Upper lobe of right lung (tissue), 1 donor: ENCODE data around the gene ACAD9. TPM values are rescaled to one million over a fixed set of nuclear protein-coding genes. Genes with fewer than 3 reads are reported as not detected.
"Not testable (repeated sequence)": the region's sequence is repeated elsewhere in the genome, so short reads cannot be mapped to it uniquely, and the experiment has no call there.

Source experiments
- ATAC-seq: fragments of 200-7000 bp; cut with Tn5 transposase; one replicate; pipeline ENCODE4 v1.9.1; 2020; ENCODE audit warnings: mild to moderate bottlenecking, moderate library complexity
- DNase-seq: peaks from one replicate; pipeline ENCODE4 v3.0.0-alpha.2; 2020
- H3K27ac ChIP-seq: fragments of 200-600 bp; one replicate; pipeline ENCODE4 v1.8.0; 2022
- H3K27me3 ChIP-seq: fragments of 200-600 bp; one replicate; pipeline ENCODE4 v1.8.0; 2022; ENCODE audit warnings: mild to moderate bottlenecking
- H3K36me3 ChIP-seq: fragments of 200-600 bp; one replicate; pipeline ENCODE4 v1.8.0; 2022
- H3K4me1 ChIP-seq: fragments of 200-600 bp; one replicate; pipeline ENCODE4 v1.8.0; 2022
- H3K4me3 ChIP-seq: fragments of 200-600 bp; one replicate; pipeline ENCODE4 v1.8.0; 2022; ENCODE audit warnings: mild to moderate bottlenecking
- H3K9me3 ChIP-seq: fragments of 200-600 bp; one replicate; pipeline ENCODE4 v1.8.0; 2022
- CTCF ChIP-seq: fragments of 200-600 bp; IDR thresholded peaks from one replicate; pipeline ENCODE4 v1.8.0; 2022; ENCODE audit warnings: antibody characterized with exemption
- intact Hi-C: fragments of 100-400 bp; cut with DNase I; formaldehyde crosslinking; loops from one replicate; pipeline ENCODE4 v1.11.0; 2022
- long read RNA-seq: library from polyadenylated mRNA; unstranded; transcript quantifications from one replicate; pipeline ENCODE4 v2.0.0, GENCODE V29; 2021
- total RNA-seq: library from RNA; stranded (reverse); fragmentation: NEBNext Ultra II Directional; extraction: Animal tissue kit (Norgen Biotek cat#: 25700); gene quantifications from one replicate; pipeline ENCODE4 v1.2.1, GENCODE V29; 2021
- donor health status: DM: no; HTN: yes; CAD: no; lungs with severe emphysema.

ACAD9 gene
- 43.0 TPM for total RNA-seq
- long read RNA-seq, transcript ACAD9-201 (18 exons, 2,454 nt), result major isoform, 22 of 40 reads
- long read RNA-seq, partial matches to known transcripts, result 7 of 40 reads
- long read RNA-seq, other reads (novel, unspliced or antisense), result 7 of 40 reads

GRCh38 chr3:128879125-128879969 lies at the start of gene ACAD9:
Gene ACAD9, plus strand, starts transcription at chr3:128879620. Its CDS starts 72 bp downstream, at chr3:128879692.
- Histone ChIP-seq H3K4me3 (peak within 1 kb of the TSS; percentile 83), H3K9me3 (no peaks in the 10 kb centered on the region), H3K4me1 (peaks cover 23% of the 10 kb centered on the region), H3K36me3 (peaks cover 18% of the 10 kb centered on the region), H3K27ac (peak within 1 kb of the TSS; percentile 92), H3K27me3 (no peaks in the 10 kb centered on the region)
- intact Hi-C loops, result no loop called here
- no peak for TF ChIP-seq CTCF
- ATAC-seq, result peak; percentile 98
- DNase-seq, result peak; percentile 99

DNA sequence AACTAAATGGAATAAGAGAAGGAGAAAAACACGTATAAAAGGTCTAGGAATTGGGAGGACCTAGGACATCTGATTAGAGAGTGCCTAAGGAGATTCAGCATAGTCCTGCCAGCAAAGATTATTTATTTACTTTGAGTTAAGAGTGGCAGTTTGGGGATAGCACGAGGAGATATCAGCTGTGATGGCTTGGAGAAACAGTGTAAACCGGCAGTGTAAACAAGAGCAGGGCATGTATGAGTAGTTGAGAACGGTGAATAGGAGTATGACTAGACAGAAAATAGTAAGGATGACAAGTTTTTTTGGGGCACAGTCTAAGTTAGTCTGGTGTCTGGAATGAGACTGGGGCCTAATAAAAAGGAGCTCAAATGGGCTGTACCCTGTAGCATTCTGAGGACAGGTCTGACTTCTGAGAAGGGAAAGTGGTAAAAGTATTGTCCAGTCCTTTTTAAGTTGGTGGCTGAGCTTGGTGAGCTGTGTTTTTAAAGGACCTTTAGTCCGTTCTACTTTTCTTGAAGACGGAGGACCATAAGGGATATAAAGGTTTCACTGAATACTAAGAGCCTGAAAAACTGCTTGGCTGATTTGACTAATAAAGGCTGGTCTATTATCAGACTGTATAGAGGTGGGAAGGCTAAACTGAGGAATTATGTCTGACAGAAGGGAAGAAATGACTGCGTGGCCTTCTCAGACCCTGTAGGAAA lies 49.3 kb upstream of the ACAD9 start:
- H3K27ac ChIP-seq, ATAC-seq, H3K27me3 ChIP-seq, DNase-seq, H3K4me3 ChIP-seq, H3K4me1 ChIP-seq, H3K9me3 ChIP-seq, intact Hi-C loops, H3K36me3 ChIP-seq: not testable (repeated sequence)

DNA sequence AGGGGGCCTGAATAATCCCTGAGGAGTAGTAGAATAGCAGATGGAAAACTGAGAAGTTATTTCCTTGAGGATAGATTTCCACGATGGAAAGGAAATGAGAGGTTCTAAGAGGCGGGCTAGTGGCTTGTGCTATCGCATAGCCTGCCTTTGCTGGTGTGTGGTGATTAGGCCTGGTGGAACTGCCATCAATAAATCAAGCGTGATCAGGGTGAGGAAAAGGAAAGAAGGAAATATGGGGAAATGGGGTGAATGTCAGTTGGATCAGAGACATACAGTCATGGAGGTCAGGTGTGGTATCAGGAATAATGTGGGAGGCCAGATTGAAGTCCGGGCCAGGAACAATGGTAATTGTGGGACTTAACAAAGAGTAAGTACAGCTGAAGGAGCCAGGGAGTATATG lies 48.7 kb upstream of the ACAD9 start:
- ATAC-seq, H3K27me3 ChIP-seq, intact Hi-C loops, H3K9me3 ChIP-seq, H3K4me3 ChIP-seq, H3K4me1 ChIP-seq, H3K27ac ChIP-seq, DNase-seq, H3K36me3 ChIP-seq: not testable (repeated sequence)

DNA sequence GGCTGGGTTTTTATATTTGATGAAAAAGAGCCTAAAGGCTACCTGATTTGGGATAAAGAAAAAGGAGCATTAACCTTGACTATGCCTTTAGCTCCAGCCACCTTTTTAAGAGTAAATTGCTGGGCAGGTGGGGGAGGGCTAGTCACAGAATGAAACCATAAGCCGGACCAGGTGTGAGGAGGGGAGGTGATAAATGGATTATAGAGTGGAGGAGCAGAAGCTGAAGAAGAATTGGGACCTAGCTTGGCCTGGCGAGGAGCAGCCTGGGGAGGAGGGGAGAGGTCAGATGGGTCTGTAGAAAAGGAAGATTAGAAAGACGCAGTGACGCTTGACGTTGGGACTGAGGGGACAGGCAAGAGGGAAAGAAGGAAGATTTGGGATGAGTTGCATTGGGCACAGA lies 46.4 kb upstream of the ACAD9 start:
- intact Hi-C loops, H3K9me3 ChIP-seq, H3K27me3 ChIP-seq, H3K36me3 ChIP-seq, H3K27ac ChIP-seq, H3K4me3 ChIP-seq, DNase-seq, H3K4me1 ChIP-seq, ATAC-seq: not testable (repeated sequence)

- H3K27ac ChIP-seq, result no peak overlapping the region
- no peak for TF ChIP-seq CTCF
- intact Hi-C loops, result no loop called here
- no peaks in the 10 kb centered on the region for H3K27me3 ChIP-seq
- no peak overlapping the region for H3K4me3 ChIP-seq
- no peaks in the 10 kb centered on the region for H3K36me3 ChIP-seq
- no peaks in the 10 kb centered on the region for H3K9me3 ChIP-seq
- H3K4me1 ChIP-seq, result no peaks in the 10 kb centered on the region
- no peak for ATAC-seq
- no peak for DNase-seq
Measured at GRCh38 chr3:128835096-128835495, 44.3 kb upstream of the ACAD9 start.

DNA sequence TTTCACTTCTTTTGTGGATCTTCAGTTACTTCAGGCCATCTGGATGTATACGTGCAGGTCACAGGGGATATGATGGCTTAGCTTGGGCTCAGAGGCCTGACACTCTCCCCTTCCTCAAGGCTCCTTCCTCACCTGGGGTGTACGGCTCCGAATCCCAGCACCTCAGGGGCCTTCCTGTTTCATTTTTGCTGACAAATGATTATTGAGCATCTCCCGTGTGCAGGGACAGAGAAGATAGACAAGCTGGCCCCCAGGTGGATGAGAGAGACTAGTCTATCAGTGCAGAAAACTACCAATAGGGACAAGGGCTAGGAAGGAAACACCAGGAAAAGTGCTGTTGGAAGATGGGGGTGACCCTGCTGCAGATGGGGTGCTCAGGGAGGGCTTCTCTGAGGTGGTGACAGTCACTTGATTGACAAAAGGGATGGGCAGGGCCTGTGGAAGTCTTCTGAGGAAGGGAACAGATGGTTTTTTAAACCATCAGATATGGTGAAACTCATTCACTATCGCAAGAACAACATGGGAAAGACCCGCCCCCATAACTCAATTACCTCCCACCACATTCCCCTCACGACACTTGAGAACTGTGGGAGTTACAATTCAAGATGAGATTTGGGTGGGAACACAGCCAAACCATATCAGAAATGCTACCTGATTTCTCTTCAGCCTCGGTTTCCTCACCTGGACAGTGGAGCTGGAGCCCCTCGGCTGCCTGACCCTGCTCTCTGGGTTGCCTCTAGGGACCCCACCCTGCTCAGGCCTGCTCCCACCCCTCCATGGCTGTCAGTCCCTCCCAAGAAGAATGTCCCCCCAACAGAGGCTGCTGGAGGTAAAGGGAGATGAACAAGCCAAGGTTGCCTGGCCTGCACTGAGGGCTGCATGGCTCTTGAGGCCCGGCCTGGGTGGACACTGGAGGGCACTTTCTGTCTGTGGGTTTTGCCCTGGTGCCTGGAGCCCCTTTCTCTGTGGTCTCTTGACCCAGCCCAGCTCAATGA lies 37.2 kb upstream of the ACAD9 start:
- intact Hi-C loops, result no loop called here
- DNase-seq (no peak), ATAC-seq (no peak)
- Histone ChIP-seq H3K27ac (no peak overlapping the region), H3K27me3 (no peaks in the 10 kb centered on the region), H3K4me3 (no peak overlapping the region), H3K9me3 (no peaks in the 10 kb centered on the region), H3K4me1 (peaks cover 16% of the 10 kb centered on the region), H3K36me3 (no peaks in the 10 kb centered on the region)
- TF ChIP-seq CTCF, result no peak
